ENCODE measurements around the gene NRL. TPM values are rescaled to one million over a fixed set of nuclear protein-coding genes. Genes with fewer than 3 reads are reported as not detected.

The NRL gene
- polyA plus RNA-seq, 2 of the 4 experiments (the other 2 are of a cell fraction) = 0.93 to 0.97 TPM

GRCh38 chr14:24132061-24132685, 17.4 kb upstream of the NRL start (continued):
- TF ChIP-seq SREBF2 (IDR thresholded peaks at IDR 0.05) = no peak

GRCh38 chr14:24131549-24131966, 16.8 kb upstream of the NRL start:
- POLR2A ChIA-PET = no interaction called here
- CTCF ChIA-PET = interaction anchor here (1.3 to 2.4 kb wide), 3 partner anchors 10 to 23 kb away, joined by 4 to 8 read pairs (median 5); partner anchors contain the start of gene NRL

GRCh38 chr14:24130717-24131548, 16.2 kb upstream of the NRL start:
- POLR2A ChIA-PET = no interaction called here
- H3K27ac ChIP-seq = no peak overlapping the region
- CTCF ChIA-PET = interaction anchor here (0.7 to 2.4 kb wide), 4 partner anchors 10 to 30 kb away, joined by 4 to 8 read pairs (median 4); partner anchors contain the start of genes IRF9 and NRL
- no peak for FAIRE-seq
- H3K4me3 ChIP-seq = no peak overlapping the region
- TF ChIP-seq NPAS2 (CRISPR knock-in tag; IDR thresholded peaks at IDR 0.05; ENCODE audit: borderline replicate concordance) (no peak), CBX8 (IDR thresholded peaks at IDR 0.05) (no peak), ATOH8 (CRISPR knock-in tag; IDR thresholded peaks at IDR 0.05; ENCODE audit: low read depth) (no peak)
- ATAC-seq = no peak
- 50% methylated on average over 5 of the region's 7 CpGs for WGBS (ENCODE audit: missing lambda C conversion rate)
- H3K9me3 ChIP-seq = no peaks in the 10 kb centered on the region
- H3K4me2 ChIP-seq = no peak overlapping the region
- peaks cover 5% of the 10 kb centered on the region; the same call in 1 of the 3 replicates for H3K4me1 ChIP-seq
- DNase-seq (ENCODE audit: low read depth in 1 of 2, low spot score in 1 of 2) = no peak

More at GRCh38 chr14:24131549-24131966, 16.8 kb upstream of the NRL start:
- FAIRE-seq = no peak
- no peak for DNase-seq (ENCODE audit: low read depth in 1 of 2, low spot score in 1 of 2)
- WGBS (ENCODE audit: missing lambda C conversion rate) = 82% methylated on average over 10 of the region's 15 CpGs
- Histone ChIP-seq H3K9me3 (no peaks in the 10 kb centered on the region), H3K4me1 (peaks cover 5% of the 10 kb centered on the region; the same call in 2 of the 3 replicates), H3K27ac (no peak overlapping the region), H3K4me3 (no peak overlapping the region), H3K4me2 (no peak overlapping the region)
- ATAC-seq = no peak
- TF ChIP-seq ZC3H11A (IDR thresholded peaks at IDR 0.05) (no peak), FOXS1 (CRISPR knock-in tag; IDR thresholded peaks at IDR 0.05) (no peak), EP300 (IDR thresholded peaks at IDR 0.05) (no peak), JUNB (IDR thresholded peaks at IDR 0.05) (no peak), HMGXB4 (CRISPR knock-in tag; IDR thresholded peaks at IDR 0.05; ENCODE audit: borderline replicate concordance) (no peak), POLR2A (IDR thresholded peaks at IDR 0.05; ENCODE audit: low read length) (no peak), FOSB (CRISPR knock-in tag; IDR thresholded peaks at IDR 0.05) (no peak), CBX2 (IDR thresholded peaks at IDR 0.05; ENCODE audit: borderline replicate concordance, low read depth) (no peak), ZNF302 (CRISPR knock-in tag; IDR thresholded peaks at IDR 0.05) (no peak), RARB (CRISPR knock-in tag; IDR thresholded peaks at IDR 0.05) (no peak), MAZ (IDR thresholded peaks at IDR 0.05; ENCODE audit: borderline replicate concordance, low read depth, low read length) (no peak), CEBPB (IDR thresholded peaks at IDR 0.05) (no peak), TFCP2L1 (CRISPR knock-in tag; IDR thresholded peaks at IDR 0.05) (no peak), BCL3 (IDR thresholded peaks at IDR 0.05) (no peak), KDM1A (IDR thresholded peaks at IDR 0.05; ENCODE audit: low read depth) (no peak), CHD2 (IDR thresholded peaks at IDR 0.05; ENCODE audit: low read length, partially characterized antibody) (no peak), GATA3 (IDR thresholded peaks at IDR 0.05; ENCODE audit: borderline replicate concordance) (no peak), NPAS2 (CRISPR knock-in tag; IDR thresholded peaks at IDR 0.05; ENCODE audit: borderline replicate concordance) (no peak)
